GM18909 (cell line): ENCODE data around the gene AK8.

Source experiments
- ATAC-seq: cut with Tn5 transposase; IDR thresholded peaks from one replicate; pipeline ENCODE4 v1.9.1; 2021; ENCODE audit warnings: mild to moderate bottlenecking; ENCODE audit not compliant: unreplicated experiment, poor library complexity

The AK8 gene

GRCh38 chr9:132753593-132753880, 124.5 kb downstream of the AK8 start:
- ATAC-seq, result no peak

- ATAC-seq, result no peak
These were observed 125.0 kb downstream of the AK8 start for GRCh38 chr9:132752877-132753592.

DNA sequence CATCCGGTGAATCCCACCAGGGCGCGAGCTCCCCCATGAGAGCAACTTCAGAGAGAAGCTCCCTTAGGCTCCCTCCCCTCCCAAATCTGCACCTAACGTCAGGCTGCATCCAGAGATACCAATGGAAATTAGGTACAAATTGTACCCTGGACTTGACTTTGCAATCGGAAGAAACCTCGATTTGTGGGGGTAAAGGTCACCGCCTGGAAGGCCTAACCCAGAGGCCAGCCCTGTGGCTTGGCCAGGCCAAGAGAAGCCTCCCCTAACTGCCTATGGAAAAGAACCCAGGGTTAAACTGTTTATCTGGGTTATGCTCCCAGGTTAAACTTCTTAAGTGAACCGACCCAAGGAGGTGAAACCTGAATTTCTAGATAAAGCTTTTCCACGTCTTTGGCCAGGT, 127.4 kb downstream of the AK8 start:
- ATAC-seq, result no peak

- no peak for ATAC-seq
These were observed 128.8 kb downstream of the AK8 start for GRCh38 chr9:132749306-132749705.

DNA sequence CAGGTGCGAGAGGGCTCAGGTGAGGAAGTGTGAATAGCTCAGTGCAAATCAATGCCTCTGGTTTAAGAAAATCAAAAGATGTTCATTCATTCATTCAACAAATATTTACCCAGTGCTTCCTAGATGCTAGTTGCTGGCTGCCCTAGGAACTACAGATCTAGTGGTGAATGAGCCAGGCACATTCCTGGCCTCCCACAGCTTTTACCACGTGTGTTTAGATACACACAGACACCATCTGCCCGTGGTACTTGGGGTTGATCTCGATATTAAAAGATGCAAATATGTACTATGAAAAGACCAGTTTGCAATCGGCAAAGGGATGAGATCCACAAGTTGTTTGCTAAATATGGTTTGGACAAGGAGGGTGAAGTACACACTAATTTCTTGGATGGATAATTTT, 129.6 kb downstream of the AK8 start:
- ATAC-seq, result no peak

GRCh38 chr9:132745756-132746709, 132.1 kb downstream of the AK8 start:
- no peak for ATAC-seq

GRCh38 chr9:132744881-132745755, 133.0 kb downstream of the AK8 start:
- ATAC-seq, result no peak

GRCh38 chr9:132743931-132744479, 134.1 kb downstream of the AK8 start:
- ATAC-seq, result no peak

DNA sequence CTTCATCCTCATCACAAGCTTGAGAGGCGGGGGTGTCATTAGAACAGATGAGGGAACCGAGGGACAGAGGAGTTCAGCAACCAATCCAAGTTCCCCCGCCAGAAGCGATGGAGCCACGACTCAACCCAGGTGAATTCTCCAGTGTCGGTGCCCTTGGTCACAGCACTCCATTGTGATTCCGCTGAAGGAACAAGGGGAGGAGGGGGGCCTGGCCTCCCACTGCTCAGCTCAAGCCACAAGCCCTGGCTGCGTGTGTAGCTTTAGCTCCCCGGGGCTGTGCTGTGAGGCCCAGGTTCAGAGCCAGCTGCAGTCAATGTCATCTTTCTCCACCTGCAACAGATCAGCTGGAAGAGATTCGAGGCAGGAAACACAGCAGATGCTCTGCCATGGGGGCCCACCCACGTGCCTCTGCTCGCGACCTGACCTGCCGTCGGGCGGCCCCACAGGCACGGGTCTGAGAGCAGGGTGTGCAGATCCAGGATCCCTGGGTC, 135.2 kb downstream of the AK8 start:
- ATAC-seq, result no peak

DNA sequence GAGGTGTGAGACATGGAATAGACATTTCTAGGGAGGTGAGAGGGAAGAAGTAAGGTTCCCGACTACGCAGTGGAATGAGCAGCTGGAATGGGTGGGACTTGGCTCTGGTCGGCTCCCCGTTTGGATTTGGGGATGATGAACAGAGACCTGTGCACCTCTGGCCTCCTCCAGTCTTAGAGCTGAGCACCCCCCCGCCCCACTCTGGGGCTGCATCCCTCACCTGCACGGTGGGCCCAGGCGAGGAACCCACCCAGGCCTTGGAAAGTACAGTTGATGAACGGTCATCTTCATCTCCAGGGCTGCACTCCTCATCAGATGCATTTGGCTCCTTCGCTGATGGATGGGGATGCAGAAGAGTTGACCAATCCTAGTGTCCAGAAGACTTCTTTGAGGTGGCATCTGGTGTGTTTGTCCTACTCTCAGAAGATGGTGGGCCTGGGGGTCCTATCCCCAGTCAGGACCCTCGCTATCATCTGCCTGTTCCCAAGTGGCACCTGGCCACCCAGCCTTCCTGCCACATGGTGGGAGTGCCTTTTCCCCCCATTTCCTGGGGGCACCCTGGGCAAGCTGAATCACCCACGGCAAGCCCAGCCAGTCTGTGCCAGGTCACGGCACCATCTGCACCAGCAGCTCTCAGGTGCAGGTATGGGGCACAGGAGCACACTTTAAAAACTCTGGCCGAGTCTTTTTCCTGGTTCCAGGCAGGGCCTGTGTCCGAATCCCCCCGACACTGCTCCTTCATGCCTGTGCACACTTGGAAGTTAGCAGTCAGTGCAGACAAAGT, 137.4 kb downstream of the AK8 start:
- ATAC-seq, result no peak

GRCh38 chr9:132739710-132740310, 138.3 kb downstream of the AK8 start:
- no peak for ATAC-seq

GRCh38 chr9:132733260-132733815, 144.7 kb downstream of the AK8 start:
- no peak for ATAC-seq

GRCh38 chr9:132732326-132733259, 145.5 kb downstream of the AK8 start:
- ATAC-seq, result no peak

- ATAC-seq, result no peak
These were observed 146.9 kb downstream of the AK8 start for GRCh38 chr9:132731230-132731629.

GRCh38 chr9:132730054-132731033, 147.7 kb downstream of the AK8 start:
- no peak for ATAC-seq

DNA sequence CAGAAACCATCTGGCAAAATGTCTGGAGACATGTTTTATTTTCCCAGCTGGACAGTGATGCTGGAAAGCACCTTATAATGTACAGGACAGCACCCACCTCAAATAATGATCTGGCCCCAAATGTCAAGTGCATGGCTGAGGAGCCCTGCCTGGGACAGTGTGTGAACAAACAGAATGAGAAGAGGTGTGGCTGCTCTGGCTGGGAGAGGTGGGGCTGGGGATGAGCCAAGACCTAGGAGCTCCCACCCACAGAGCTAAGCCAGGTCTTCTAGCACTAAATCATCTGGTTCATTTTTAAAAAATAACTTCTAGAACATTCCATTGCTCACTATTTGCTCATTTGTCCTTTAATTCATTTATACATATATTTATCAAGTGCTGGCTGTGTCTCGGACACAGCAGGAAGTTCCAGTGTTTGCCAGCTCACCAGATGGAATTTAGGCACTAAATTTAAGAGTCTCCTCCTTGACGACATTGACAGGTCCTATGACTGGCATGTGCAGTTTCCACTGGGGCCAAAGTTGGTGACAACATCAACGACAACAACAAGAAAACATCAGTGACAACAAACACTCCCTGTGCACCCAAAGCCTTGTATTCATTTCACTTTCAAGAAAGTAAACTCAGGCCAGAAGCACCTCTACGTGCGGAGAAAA, 148.7 kb downstream of the AK8 start:
- ATAC-seq, result no peak
